H9 (cell line): ENCODE results near the gene NEDD4L. TPM values are rescaled to one million over a fixed set of nuclear protein-coding genes. Genes with fewer than 3 reads are reported as not detected.

ENCODE experiments used
- DNase-seq: peaks from one replicate; pipeline ENCODE4 v3.0.0-alpha.2; 2017
- H2AFZ ChIP-seq: one replicate; pipeline ENCODE4 v1.6.1; 2013; ENCODE audit warnings: mild to moderate bottlenecking, low read length, control low read depth, moderate library complexity
- H2AK5ac ChIP-seq: 2 replicates; pipeline ENCODE4 v1.6.1; 2013; ENCODE audit warnings: low read length, control low read depth, mixed read lengths; ENCODE audit not compliant: insufficient read length
- H2BK120ac ChIP-seq: one replicate; pipeline ENCODE4 v1.6.1; 2013; ENCODE audit warnings: low read depth, mild to moderate bottlenecking, low read length, control low read depth, inconsistent platforms; ENCODE audit not compliant: poor library complexity, severe bottlenecking
- H2BK12ac ChIP-seq: 2 replicates; pipeline ENCODE4 v1.6.1; 2013; ENCODE audit warnings: low read length, control low read depth, mixed read lengths, low read depth; ENCODE audit not compliant: insufficient read length
- H2BK15ac ChIP-seq: 2 replicates; pipeline ENCODE4 v1.6.1; 2013; ENCODE audit warnings: low read depth, low read length, control low read depth
- H2BK20ac ChIP-seq: one replicate; pipeline ENCODE4 v1.6.1; 2013; ENCODE audit warnings: low read depth, mild to moderate bottlenecking, low read length, control low read depth, inconsistent platforms; ENCODE audit not compliant: poor library complexity, severe bottlenecking
- H2BK5ac ChIP-seq: 2 replicates; pipeline ENCODE4 v1.6.1; 2013; ENCODE audit warnings: low read length, control low read depth, mixed read lengths; ENCODE audit not compliant: insufficient read length
- H3K14ac ChIP-seq: 2 replicates; pipeline ENCODE4 v1.6.1; 2013; ENCODE audit warnings: low read length, control low read depth; ENCODE audit not compliant: insufficient read depth
- H3K18ac ChIP-seq: 2 replicates; pipeline ENCODE4 v1.6.1; 2013; ENCODE audit warnings: low read depth, mild to moderate bottlenecking, mixed read lengths, low read length, control low read depth; ENCODE audit not compliant: insufficient read length
- H3K23ac ChIP-seq: 2 replicates; pipeline ENCODE4 v1.6.1; 2013; ENCODE audit warnings: low read length, control low read depth, mixed read lengths, low read depth; ENCODE audit not compliant: insufficient read length
- H3K23me2 ChIP-seq: 2 replicates; pipeline ENCODE4 v1.6.1; 2013; ENCODE audit warnings: low read depth, mild to moderate bottlenecking, mixed read lengths, low read length, control low read depth; ENCODE audit not compliant: insufficient read length, poor library complexity, severe bottlenecking
- H3K27ac ChIP-seq: 2 replicates; pipeline ENCODE4 v1.5.1; 2013; ENCODE audit warnings: low read length, control low read depth, mixed read lengths, low read depth; ENCODE audit not compliant: insufficient read length
- H3K27me3 ChIP-seq: 2 replicates; pipeline ENCODE4 v1.6.1; 2013; ENCODE audit warnings: low read length, control low read depth, inconsistent platforms; ENCODE audit not compliant: insufficient read depth
- H3K4ac ChIP-seq: 2 replicates; pipeline ENCODE4 v1.6.1; 2013; ENCODE audit warnings: low read depth, mild to moderate bottlenecking, control low read depth, inconsistent platforms, low read length, moderate library complexity
- H3K4me1 ChIP-seq: 2 replicates; pipeline ENCODE4 v1.6.1; 2013; ENCODE audit warnings: low read length, control low read depth, inconsistent platforms; ENCODE audit not compliant: insufficient read depth
- H3K4me2 ChIP-seq: 2 replicates; pipeline ENCODE4 v1.6.1; 2013; ENCODE audit warnings: low read length, control low read depth, mixed read lengths; ENCODE audit not compliant: insufficient read length, insufficient read depth
- H3K56ac ChIP-seq: 2 replicates; pipeline ENCODE4 v1.6.1; 2013; ENCODE audit warnings: low read depth, mild to moderate bottlenecking, mixed read lengths, low read length, control low read depth; ENCODE audit not compliant: insufficient read length
- H3K79me1 ChIP-seq: 2 replicates; pipeline ENCODE4 v1.6.1; 2013; ENCODE audit warnings: low read depth, mild to moderate bottlenecking, moderate library complexity, low read length, control low read depth, inconsistent platforms; ENCODE audit not compliant: insufficient read depth, poor library complexity, severe bottlenecking
- H3K79me2 ChIP-seq: 2 replicates; pipeline ENCODE4 v1.6.1; 2013; ENCODE audit warnings: low read length, control low read depth, inconsistent platforms; ENCODE audit not compliant: insufficient read depth
- H3K9ac ChIP-seq: 2 replicates; pipeline ENCODE4 v1.6.1; 2013; ENCODE audit warnings: low read length, control low read depth, mixed read lengths; ENCODE audit not compliant: insufficient read length; ENCODE audit errors: extremely low read depth
- H3K9me3 ChIP-seq: one replicate; pipeline ENCODE4 v1.6.1; 2013; ENCODE audit warnings: low read depth, low read length, inconsistent platforms; ENCODE audit not compliant: control insufficient read depth
- H3T11ph ChIP-seq: one replicate; pipeline ENCODE4 v1.6.1; 2013; ENCODE audit warnings: mild to moderate bottlenecking, low read length, control low read depth, inconsistent platforms
- H4K20me1 ChIP-seq: one replicate; pipeline ENCODE4 v1.6.1; 2013; ENCODE audit not compliant: control insufficient read depth, insufficient read length, insufficient read depth
- H4K5ac ChIP-seq: 2 replicates; pipeline ENCODE4 v1.6.1; 2013; ENCODE audit warnings: low read depth, mild to moderate bottlenecking, mixed read lengths, low read length, control low read depth; ENCODE audit not compliant: insufficient read length
- H4K8ac ChIP-seq: replicated peaks from 2 replicates; pipeline ENCODE4 v1.6.1; 2013; ENCODE audit warnings: low read length, control low read depth, mixed read lengths, low read depth; ENCODE audit not compliant: insufficient read length
- H4K91ac ChIP-seq: 2 replicates; pipeline ENCODE4 v1.6.1; 2013; ENCODE audit warnings: low read depth, mild to moderate bottlenecking, moderate library complexity, mixed read lengths, low read length, control low read depth; ENCODE audit not compliant: insufficient read length
- H3K27ac Mint-ChIP-seq, 3 experiments: 2 replicates in 2 of 3; 3 replicates in 1 of 3; pipeline ENCODE4 v1.8.0; 2020 to 2021; ENCODE audit warnings: mixed read lengths in 3 of 3, mild to moderate bottlenecking in 1 of 3, moderate library complexity in 1 of 3
- H3K27me3 Mint-ChIP-seq: 2 replicates; pipeline ENCODE4 v1.8.0; 2021; ENCODE audit warnings: low read depth, mild to moderate bottlenecking, moderate library complexity, mixed read lengths
- H3K36me3 Mint-ChIP-seq, 3 experiments: 2 replicates in 2 of 3; 3 replicates in 1 of 3; pipeline ENCODE4 v1.8.0; 2020 to 2021; ENCODE audit warnings: low read depth in 3 of 3, mixed read lengths in 3 of 3; ENCODE audit not compliant: insufficient read depth in 1 of 3
- H3K4me1 Mint-ChIP-seq, 2 experiments: 2 replicates each; pipeline ENCODE4 v1.8.0; 2020; ENCODE audit warnings: mixed read lengths in 2 of 2
- H3K4me3 Mint-ChIP-seq, 2 experiments: 2 replicates in 1 of 2; 3 replicates in 1 of 2; pipeline ENCODE4 v1.8.0; 2020 to 2021; ENCODE audit warnings: mild to moderate bottlenecking in 2 of 2, mixed read lengths in 2 of 2, moderate library complexity in 1 of 2
- H3K9me3 Mint-ChIP-seq, 2 experiments: 2 replicates in 1 of 2; 3 replicates in 1 of 2; pipeline ENCODE4 v1.8.0; 2020; ENCODE audit warnings: mild to moderate bottlenecking in 2 of 2, mixed read lengths in 2 of 2, moderate library complexity in 1 of 2
- CTCF ChIP-seq: fragments of 200-600 bp; sonication (generic); conservative IDR thresholded peaks from 3 replicates; pipeline ENCODE4 v1.8.0; 2021; ENCODE audit warnings: antibody characterized with exemption, mild to moderate bottlenecking
- WGBS: extraction: QIAGEN DNeasy Blood & Tissue Kit; methylation state at CpG from one replicate; pipeline ENCODE4 v1.1.7; 2013; ENCODE audit warnings: missing lambda C conversion rate, low lambda C conversion rate, mixed read lengths; ENCODE audit not compliant: insufficient read length; ENCODE audit errors: extremely low coverage; 5-methylcytosine and 5-hydroxymethylcytosine counted together
- total RNA-seq: library from RNA; stranded (reverse); gene quantifications from 2 replicates; pipeline ENCODE4 v1.2.1, GENCODE V29; 2021

NEDD4L gene
- total RNA-seq, 1 experiment from 2014 or later: 76.3 TPM

GRCh38 chr18:58152891-58153290 lies 108.9 kb downstream of the NEDD4L start:
- no peaks in the 10 kb centered on the region for H3K27me3 ChIP-seq

More at GRCh38 chr18:58152891-58153290, 108.9 kb downstream of the NEDD4L start:
- no peaks in the 10 kb centered on the region for H3K9me3 Mint-ChIP-seq
- no peak overlapping the region for H4K91ac ChIP-seq
- H2BK5ac ChIP-seq: no peak overlapping the region
- H3K27ac Mint-ChIP-seq: 0 out of 7 replicates have a peak overlapping the region, but pooled peaks of 1 of the 3 experiments have one; percentile 15
- H3K14ac ChIP-seq: no peak overlapping the region
- H4K8ac ChIP-seq: no peak overlapping the region
- H3K27ac ChIP-seq: no peak overlapping the region
- no peak overlapping the region for H3K4me3 Mint-ChIP-seq
- no CpG with 5 or more reads among the region's 3 CpGs for WGBS
- no peaks in the 10 kb centered on the region for H3K23me2 ChIP-seq
- no peak overlapping the region for H3K4ac ChIP-seq
- no peak overlapping the region for H2BK120ac ChIP-seq
- H3K4me2 ChIP-seq: no peak overlapping the region
- peaks cover 3 to 5% of the 10 kb centered on the region in 2 experiments; a peak in 2 of 4 replicates for H3K4me1 Mint-ChIP-seq
- H3K18ac ChIP-seq: no peak overlapping the region
- H3K4me1 ChIP-seq: no peaks in the 10 kb centered on the region; the same call in 1 of the 2 replicates
- no peaks in the 10 kb centered on the region for H3K27me3 Mint-ChIP-seq
- no peak overlapping the region for H2BK15ac ChIP-seq
- no peaks in the 10 kb centered on the region for H3K79me1 ChIP-seq
- H3K9me3 ChIP-seq: no peaks in the 10 kb centered on the region
- no peak overlapping the region for H3K23ac ChIP-seq
- DNase-seq: no peak
- H3K9ac ChIP-seq: no peak overlapping the region
- TF ChIP-seq CTCF: no peak
- H2BK20ac ChIP-seq: no peak overlapping the region
- no peak overlapping the region for H2AK5ac ChIP-seq
- H3K79me2 ChIP-seq: no peaks in the 10 kb centered on the region; the same call in 1 of the 2 replicates
- no peak overlapping the region for H3T11ph ChIP-seq
- no peak overlapping the region for H3K56ac ChIP-seq
- H2AFZ ChIP-seq: no peak overlapping the region
- H4K5ac ChIP-seq: no peak overlapping the region
- H4K20me1 ChIP-seq: no peaks in the 10 kb centered on the region
- H3K36me3 Mint-ChIP-seq: no peaks in the 10 kb centered on the region
- H2BK12ac ChIP-seq: no peak overlapping the region
